Mucosa of gallbladder (tissue), 1 donor: ENCODE data around the gene AMIGO3. TPM values are rescaled to one million over a fixed set of nuclear protein-coding genes. Genes with fewer than 3 reads are reported as not detected.
A peak's percentile ranks its signal among the peaks of the same experiment; 100 is the strongest.
"Not testable (repeated sequence)": the region's sequence is repeated elsewhere in the genome, so short reads cannot be mapped to it uniquely, and the experiment has no call there.

Experiments
- DNase-seq: peaks from one replicate; pipeline ENCODE4 v3.0.0-alpha.2; 2020; ENCODE audit warnings: low spot score
- total RNA-seq: library from RNA; stranded (reverse); gene quantifications from one replicate; pipeline ENCODE4 v1.2.1, GENCODE V29; 2021
- donor health status: DM: no; HTN: no; CAD: no.

AMIGO3 gene
- total RNA-seq, 1 donor from 2014 or later, result 0.43 TPM

GRCh38 chr3:49689046-49689907, 30.2 kb downstream of the AMIGO3 start, which contains the start of the genes MST1 and RNF123:
MST1 (minus strand) TSS chr3:49689474; CDS start chr3:49688691, 783 bp downstream.
RNF123 (plus strand) TSS chr3:49689557; CDS start chr3:49691166, 1,609 bp downstream.
- DNase-seq, result peak; percentile 92

- not testable (repeated sequence) for DNase-seq
Observed at GRCh38 chr3:49688338-49689045, 31.0 kb downstream of the AMIGO3 start.

GRCh38 chr3:49687424-49687795, 32.1 kb downstream of the AMIGO3 start:
- DNase-seq, result not testable (repeated sequence)

GRCh38 chr3:49686769-49687423, 32.6 kb downstream of the AMIGO3 start:
- DNase-seq, result peak; percentile 43

- peak; percentile 22 for DNase-seq
Observed at GRCh38 chr3:49686346-49686745, 33.1 kb downstream of the AMIGO3 start.

GRCh38 chr3:49685846-49686245, 33.6 kb downstream of the AMIGO3 start:
- DNase-seq, result not testable (repeated sequence)

- not testable (repeated sequence) for DNase-seq
Observed at GRCh38 chr3:49685103-49685502, 34.4 kb downstream of the AMIGO3 start.

- not testable (repeated sequence) for DNase-seq
Observed at GRCh38 chr3:49684453-49684852, 35.0 kb downstream of the AMIGO3 start.

- no peak for DNase-seq
Observed at GRCh38 chr3:49683162-49683561, 36.3 kb downstream of the AMIGO3 start.

GRCh38 chr3:49681543-49681942, 37.9 kb downstream of the AMIGO3 start:
- DNase-seq, result no peak

- DNase-seq, result no peak
Observed at GRCh38 chr3:49681232-49681522, 38.3 kb downstream of the AMIGO3 start.

GRCh38 chr3:49680493-49681231, 38.8 kb downstream of the AMIGO3 start:
- DNase-seq, result no peak

GRCh38 chr3:49675912-49676311, 43.6 kb downstream of the AMIGO3 start:
- no peak for DNase-seq

- DNase-seq, result no peak
Observed at GRCh38 chr3:49674497-49674983, 44.9 kb downstream of the AMIGO3 start.

GRCh38 chr3:49673715-49674496, 45.6 kb downstream of the AMIGO3 start, which contains the start of gene APEH:
APEH (plus strand) TSS chr3:49674351; CDS start chr3:49674402, 51 bp downstream.
- peak; percentile 95 for DNase-seq

GRCh38 chr3:49673121-49673714, 46.3 kb downstream of the AMIGO3 start:
- no peak for DNase-seq

GRCh38 chr3:49671291-49672288, 47.9 kb downstream of the AMIGO3 start:
- DNase-seq, result peak; percentile 68

GRCh38 chr3:49670940-49671290, 48.6 kb downstream of the AMIGO3 start:
- no peak for DNase-seq

GRCh38 chr3:49669352-49669751, 50.1 kb downstream of the AMIGO3 start:
- DNase-seq, result no peak
